PFSK-1 (cell line): ENCODE data around the gene ATP2B2.

Experiments
- POLR2AphosphoS5 ChIP-seq: IDR thresholded peaks from 2 replicates; pipeline ENCODE4 v1.6.1; 2012; ENCODE audit warnings: low read depth, mild to moderate bottlenecking, control low read depth, low read length, moderate library complexity
- SIN3A ChIP-seq: IDR thresholded peaks from 2 replicates; pipeline ENCODE4 v1.6.1; 2012; ENCODE audit warnings: mild to moderate bottlenecking, low read length, moderate library complexity, borderline replicate concordance; ENCODE audit not compliant: insufficient read depth
- TAF1 ChIP-seq: IDR thresholded peaks from 2 replicates; pipeline ENCODE4 v1.6.1; 2012; ENCODE audit warnings: low read length, control low read depth, borderline replicate concordance; ENCODE audit not compliant: insufficient read depth
- TF ChIP-seq, protein P1 (sequence below), 2 experiments: IDR thresholded peaks; 2 replicates each; pipeline versions ENCODE4 v1.6.1 to v1.8.0; 2011 to 2012; ENCODE audit warnings: low read depth in 2 of 2, low read length in 2 of 2, control low read depth in 1 of 2, inconsistent platforms in 1 of 2, mild to moderate bottlenecking in 1 of 2, moderate library complexity in 1 of 2; ENCODE audit not compliant: insufficient read depth in 1 of 2

DNA sequence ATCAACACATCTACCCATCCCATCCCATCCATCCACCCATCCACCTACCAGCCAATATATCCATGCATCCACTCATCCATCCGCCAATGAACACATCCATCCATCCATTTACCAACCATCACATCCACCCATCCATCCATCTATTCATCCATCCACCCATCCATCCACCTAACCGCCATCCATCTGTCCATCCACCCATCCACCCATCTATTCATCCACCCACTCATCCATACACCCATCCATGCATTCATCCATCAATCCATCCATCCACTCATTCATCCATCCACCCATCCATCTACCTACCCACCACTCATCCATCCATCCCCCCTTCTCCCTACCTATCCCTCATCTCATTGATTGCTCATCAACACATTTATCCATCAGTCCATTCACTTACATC, 136.9 kb downstream of the ATP2B2 start:
- TF ChIP-seq POLR2AphosphoS5 (no peak), TAF1 (no peak), SIN3A (no peak)
- TF ChIP-seq, protein P1, sequence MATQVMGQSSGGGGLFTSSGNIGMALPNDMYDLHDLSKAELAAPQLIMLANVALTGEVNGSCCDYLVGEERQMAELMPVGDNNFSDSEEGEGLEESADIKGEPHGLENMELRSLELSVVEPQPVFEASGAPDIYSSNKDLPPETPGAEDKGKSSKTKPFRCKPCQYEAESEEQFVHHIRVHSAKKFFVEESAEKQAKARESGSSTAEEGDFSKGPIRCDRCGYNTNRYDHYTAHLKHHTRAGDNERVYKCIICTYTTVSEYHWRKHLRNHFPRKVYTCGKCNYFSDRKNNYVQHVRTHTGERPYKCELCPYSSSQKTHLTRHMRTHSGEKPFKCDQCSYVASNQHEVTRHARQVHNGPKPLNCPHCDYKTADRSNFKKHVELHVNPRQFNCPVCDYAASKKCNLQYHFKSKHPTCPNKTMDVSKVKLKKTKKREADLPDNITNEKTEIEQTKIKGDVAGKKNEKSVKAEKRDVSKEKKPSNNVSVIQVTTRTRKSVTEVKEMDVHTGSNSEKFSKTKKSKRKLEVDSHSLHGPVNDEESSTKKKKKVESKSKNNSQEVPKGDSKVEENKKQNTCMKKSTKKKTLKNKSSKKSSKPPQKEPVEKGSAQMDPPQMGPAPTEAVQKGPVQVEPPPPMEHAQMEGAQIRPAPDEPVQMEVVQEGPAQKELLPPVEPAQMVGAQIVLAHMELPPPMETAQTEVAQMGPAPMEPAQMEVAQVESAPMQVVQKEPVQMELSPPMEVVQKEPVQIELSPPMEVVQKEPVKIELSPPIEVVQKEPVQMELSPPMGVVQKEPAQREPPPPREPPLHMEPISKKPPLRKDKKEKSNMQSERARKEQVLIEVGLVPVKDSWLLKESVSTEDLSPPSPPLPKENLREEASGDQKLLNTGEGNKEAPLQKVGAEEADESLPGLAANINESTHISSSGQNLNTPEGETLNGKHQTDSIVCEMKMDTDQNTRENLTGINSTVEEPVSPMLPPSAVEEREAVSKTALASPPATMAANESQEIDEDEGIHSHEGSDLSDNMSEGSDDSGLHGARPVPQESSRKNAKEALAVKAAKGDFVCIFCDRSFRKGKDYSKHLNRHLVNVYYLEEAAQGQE (IDR thresholded peaks at IDR 0.05; ENCODE audit: insufficient read depth in 1 of 2, low read depth in 2 of 2, low read length in 2 of 2), result no peak
